Mammary epithelial cell (primary cell): ENCODE data around the gene ADARB1.

Source experiments
- CTCF ChIP-seq, 2 donors: IDR thresholded peaks in 1 of 2; conservative IDR thresholded peaks in 1 of 2; 2 replicates each; pipeline ENCODE4 v1.5.1; 2011 to 2012; ENCODE audit warnings: inconsistent platforms in 2 of 2, low read length in 2 of 2, mild to moderate bottlenecking in 2 of 2, control low read depth in 1 of 2, low read depth in 1 of 2; ENCODE audit not compliant: insufficient read depth in 1 of 2; ENCODE audit errors: extremely low read depth in 1 of 2
- EZH2 ChIP-seq: IDR thresholded peaks from 2 replicates; pipeline ENCODE4 v1.6.1; 2012; ENCODE audit warnings: low read length, inconsistent platforms, borderline replicate concordance

- TF ChIP-seq CTCF (conservative IDR thresholded peaks at IDR 0.05 in 1 of 2, IDR thresholded peaks at IDR 0.05 in 1 of 2; ENCODE audit: extremely low read depth in 1 of 2, insufficient read depth in 1 of 2, low read depth in 1 of 2, low read length in 2 of 2) (no peak), EZH2 (no peak)
Observed at GRCh38 chr21:45264912-45265515, 190.6 kb downstream of the ADARB1 start.
